Measurements from ENCODE around the gene UST.

DNA sequence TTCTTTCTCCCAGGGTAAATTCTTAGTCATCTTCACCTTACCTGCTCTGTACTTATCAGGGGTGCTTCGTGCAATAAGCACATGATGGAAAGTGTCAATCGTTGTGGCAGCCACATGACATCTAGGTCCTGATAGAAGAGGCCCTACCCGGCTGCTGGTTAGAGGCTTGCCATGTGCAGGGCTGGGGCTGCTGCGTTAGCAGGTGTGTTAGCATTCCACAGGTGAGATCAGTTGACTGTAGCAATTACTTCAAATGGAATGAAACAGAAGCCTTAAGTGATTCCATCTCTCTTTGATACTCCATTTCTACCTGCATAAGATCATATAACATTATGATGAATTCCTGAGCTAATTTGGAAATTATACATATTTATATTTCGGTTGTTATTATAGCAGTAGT lies 127.0 kb downstream of the UST start:
- no peak for TF ChIP-seq GABPA (IDR thresholded peaks at IDR 0.05 in 1 of 2, conservative IDR thresholded peaks at IDR 0.05 in 1 of 2)
- no peak for TF ChIP-seq FOXA1 (IDR thresholded peaks at IDR 0.05)
- no peak for TF ChIP-seq CTCF (IDR thresholded peaks at IDR 0.05; ENCODE audit: low read depth, low read length, missing input control)
- no peak for TF ChIP-seq MAX (IDR thresholded peaks at IDR 0.05)
- TF ChIP-seq YY1 (IDR thresholded peaks at IDR 0.05) = no peak
- no peak for TF ChIP-seq TAF1 (conservative IDR thresholded peaks at IDR 0.05)
- no peak for TF ChIP-seq JUND (IDR thresholded peaks at IDR 0.05)
- TF ChIP-seq HNF4A (conservative IDR thresholded peaks at IDR 0.05) = no peak
- TF ChIP-seq SP1 (IDR thresholded peaks at IDR 0.05) = no peak
- TF ChIP-seq RAD21 (IDR thresholded peaks at IDR 0.05) = no peak
